Neuronal stem cell (in vitro differentiated cells): Measurements from ENCODE around the gene CDH12.
"Not testable (repeated sequence)": the region's sequence is repeated elsewhere in the genome, so short reads cannot be mapped to it uniquely, and the experiment has no call there.

Experiments used
- DNase-seq: peaks from one replicate; pipeline ENCODE4 v3.0.0-alpha.2; 2013; ENCODE audit warnings: low spot score
- H2AFZ ChIP-seq: one replicate; pipeline ENCODE4 v1.6.1; 2013; ENCODE audit warnings: mild to moderate bottlenecking, low read length, inconsistent platforms
- H2AK5ac ChIP-seq: 2 replicates; pipeline ENCODE4 v1.6.1; 2013; ENCODE audit warnings: low read depth, mild to moderate bottlenecking, inconsistent platforms, low read length, moderate library complexity, mixed read lengths
- H2BK120ac ChIP-seq: 2 replicates; pipeline ENCODE4 v1.6.1; 2013; ENCODE audit warnings: low read depth, mild to moderate bottlenecking, inconsistent platforms, low read length, moderate library complexity, mixed read lengths
- H2BK12ac ChIP-seq: one replicate; pipeline ENCODE4 v1.6.1; 2013; ENCODE audit warnings: low read length, inconsistent platforms
- H2BK15ac ChIP-seq: 2 replicates; pipeline ENCODE4 v1.6.1; 2013; ENCODE audit warnings: mild to moderate bottlenecking, low read length, inconsistent platforms, mixed read lengths
- H2BK5ac ChIP-seq: one replicate; pipeline ENCODE4 v1.6.1; 2013; ENCODE audit warnings: inconsistent platforms, mild to moderate bottlenecking, low read length, moderate library complexity
- H3K14ac ChIP-seq: one replicate; pipeline ENCODE4 v1.6.1; 2013; ENCODE audit warnings: low read length, inconsistent platforms
- H3K18ac ChIP-seq: 2 replicates; pipeline ENCODE4 v1.6.1; 2013; ENCODE audit warnings: low read length, inconsistent platforms
- H3K23ac ChIP-seq: 2 replicates; pipeline ENCODE4 v1.6.1; 2013; ENCODE audit warnings: low read depth, mild to moderate bottlenecking, mixed read lengths, low read length, inconsistent platforms; ENCODE audit not compliant: poor library complexity
- H3K27ac ChIP-seq: replicated peaks from 3 replicates; pipeline ENCODE4 v1.5.1; 2013; ENCODE audit warnings: low read length, inconsistent platforms
- H3K27me3 ChIP-seq, 3 experiments: 2 replicates each; pipeline ENCODE4 v1.6.1; 2013; ENCODE audit warnings: low read length in 3 of 3, mild to moderate bottlenecking in 2 of 3, inconsistent platforms in 1 of 3, low read depth in 1 of 3, mixed read lengths in 1 of 3, moderate library complexity in 1 of 3; ENCODE audit not compliant: control insufficient read depth in 3 of 3, insufficient read depth in 3 of 3
- H3K36me3 ChIP-seq, 2 donors: replicated peaks in 1 of 2; 2 replicates each; pipeline ENCODE4 v1.6.1; 2013; ENCODE audit warnings: low read length in 2 of 2; ENCODE audit not compliant: control insufficient read depth in 2 of 2, insufficient read depth in 2 of 2
- H3K4ac ChIP-seq: 2 replicates; pipeline ENCODE4 v1.6.1; 2013; ENCODE audit warnings: inconsistent platforms, mild to moderate bottlenecking, low read length, moderate library complexity
- H3K4me1 ChIP-seq, 2 donors: 1 replicate in 1 of 2; 2 replicates in 1 of 2; pipeline ENCODE4 v1.6.1; 2013; ENCODE audit warnings: low read length in 2 of 2, low read depth in 1 of 2; ENCODE audit not compliant: control insufficient read depth in 2 of 2, insufficient read depth in 1 of 2
- H3K4me2 ChIP-seq: one replicate; pipeline ENCODE4 v1.6.1; 2013; ENCODE audit warnings: mild to moderate bottlenecking, low read length, inconsistent platforms; ENCODE audit not compliant: insufficient read depth, poor library complexity, severe bottlenecking
- H3K4me3 ChIP-seq, 2 donors: 2 replicates each; pipeline ENCODE4 v1.5.1; 2013; ENCODE audit warnings: low read length in 2 of 2, mild to moderate bottlenecking in 2 of 2, inconsistent platforms in 1 of 2, moderate library complexity in 1 of 2
- H3K79me1 ChIP-seq: one replicate; pipeline ENCODE4 v1.6.1; 2013; ENCODE audit warnings: low read depth, mild to moderate bottlenecking, inconsistent platforms, low read length, moderate library complexity
- H3K9ac ChIP-seq: one replicate; pipeline ENCODE4 v1.6.1; 2013; ENCODE audit warnings: mild to moderate bottlenecking, low read depth, low read length, inconsistent platforms; ENCODE audit not compliant: poor library complexity
- H3K9me3 ChIP-seq, 2 donors: replicated peaks in 1 of 2; 2 replicates each; pipeline versions ENCODE3 to v1.6.1; 2013; ENCODE audit warnings: low read length in 2 of 2, mild to moderate bottlenecking in 2 of 2, inconsistent platforms in 1 of 2, low read depth in 1 of 2, mixed read lengths in 1 of 2, moderate library complexity in 1 of 2; ENCODE audit not compliant: control insufficient read depth in 2 of 2, insufficient read depth in 1 of 2
- H4K8ac ChIP-seq: one replicate; pipeline ENCODE4 v1.6.1; 2013; ENCODE audit warnings: low read depth, mild to moderate bottlenecking, inconsistent platforms, low read length, moderate library complexity
- H4K91ac ChIP-seq: one replicate; pipeline ENCODE4 v1.6.1; 2013; ENCODE audit warnings: low read length, low read depth, mild to moderate bottlenecking, inconsistent platforms; ENCODE audit not compliant: poor library complexity
- WGBS, 2 donors: extraction: QIAGEN DNeasy Blood & Tissue Kit; methylation state at CpG; one replicate each; pipeline ENCODE4 v1.1.7; 2013; ENCODE audit warnings: missing lambda C conversion rate in 2 of 2, mixed read lengths in 1 of 2; ENCODE audit not compliant: insufficient read length in 2 of 2, insufficient replicate concordance in 1 of 2; ENCODE audit errors: extremely low coverage in 2 of 2; 5-methylcytosine and 5-hydroxymethylcytosine counted together

The CDH12 gene

DNA sequence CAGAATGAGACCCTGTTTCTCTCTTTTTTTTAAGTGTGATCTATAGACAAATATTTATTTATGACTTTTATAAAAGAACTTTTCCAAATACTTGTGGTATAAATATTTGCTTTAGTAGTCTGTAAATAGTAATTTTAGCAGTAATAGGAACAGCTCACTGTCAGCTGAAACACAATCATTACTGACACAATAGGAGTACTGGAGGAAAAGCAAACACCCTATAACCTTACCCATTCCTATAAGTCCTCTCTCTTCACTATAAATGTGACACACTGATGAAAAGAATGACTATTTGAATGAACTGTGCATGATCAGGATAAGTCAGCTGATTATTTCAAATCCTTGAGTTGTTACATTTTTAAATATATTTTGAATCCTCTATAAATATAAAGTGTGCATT lies 72.4 kb downstream of the CDH12 start:
- no peak overlapping the region for H3K14ac ChIP-seq
- H3K4me1 ChIP-seq, result no peaks in the 10 kb centered on the region
- no peak overlapping the region for H3K4me3 ChIP-seq
- no peak overlapping the region for H2BK120ac ChIP-seq
- no peak overlapping the region for H3K4ac ChIP-seq
- H2AK5ac ChIP-seq, result no peak overlapping the region
- no peak overlapping the region for H3K18ac ChIP-seq
- no peak overlapping the region for H2BK15ac ChIP-seq
- no peak overlapping the region for H2AFZ ChIP-seq
- H3K27me3 ChIP-seq, result no peaks in the 10 kb centered on the region
- no peak overlapping the region for H3K27ac ChIP-seq
- H2BK5ac ChIP-seq, result no peak overlapping the region
- no peak overlapping the region for H4K8ac ChIP-seq
- H3K9ac ChIP-seq, result no peak overlapping the region
- H4K91ac ChIP-seq, result no peak overlapping the region
- H3K36me3 ChIP-seq, result no peaks in the 10 kb centered on the region
- no peak for DNase-seq
- no peak overlapping the region for H2BK12ac ChIP-seq
- no peaks in the 10 kb centered on the region for H3K79me1 ChIP-seq
- H3K9me3 ChIP-seq, result no peaks in the 10 kb centered on the region
- no peak overlapping the region for H3K4me2 ChIP-seq
- H3K23ac ChIP-seq, result no peak overlapping the region

- H3K4ac ChIP-seq, result no peak overlapping the region
- no peaks in the 10 kb centered on the region for H3K79me1 ChIP-seq
- H2BK12ac ChIP-seq, result no peak overlapping the region
- no peaks in the 10 kb centered on the region for H3K36me3 ChIP-seq
- H4K91ac ChIP-seq, result no peak overlapping the region
- no CpG with 5 or more reads among the region's 3 CpGs for WGBS, 2 donors
- H2AFZ ChIP-seq, result no peak overlapping the region
- no peak overlapping the region for H3K4me3 ChIP-seq
- no peak overlapping the region for H2AK5ac ChIP-seq
- H3K14ac ChIP-seq, result no peak overlapping the region
- no peak overlapping the region for H2BK5ac ChIP-seq
- no peak overlapping the region for H3K18ac ChIP-seq
- DNase-seq, result no peak
- H4K8ac ChIP-seq, result no peak overlapping the region
- no peak overlapping the region for H2BK120ac ChIP-seq
- H3K27ac ChIP-seq, result no peak overlapping the region
- no peak overlapping the region for H3K4me2 ChIP-seq
- no peak overlapping the region for H3K9ac ChIP-seq
- no peaks in the 10 kb centered on the region for H3K4me1 ChIP-seq
- no peaks in the 10 kb centered on the region for H3K9me3 ChIP-seq
- no peaks in the 10 kb centered on the region for H3K27me3 ChIP-seq
- H3K23ac ChIP-seq, result no peak overlapping the region
- no peak overlapping the region for H2BK15ac ChIP-seq
Measured at GRCh38 chr5:22779499-22779898, 73.6 kb downstream of the CDH12 start.

DNA sequence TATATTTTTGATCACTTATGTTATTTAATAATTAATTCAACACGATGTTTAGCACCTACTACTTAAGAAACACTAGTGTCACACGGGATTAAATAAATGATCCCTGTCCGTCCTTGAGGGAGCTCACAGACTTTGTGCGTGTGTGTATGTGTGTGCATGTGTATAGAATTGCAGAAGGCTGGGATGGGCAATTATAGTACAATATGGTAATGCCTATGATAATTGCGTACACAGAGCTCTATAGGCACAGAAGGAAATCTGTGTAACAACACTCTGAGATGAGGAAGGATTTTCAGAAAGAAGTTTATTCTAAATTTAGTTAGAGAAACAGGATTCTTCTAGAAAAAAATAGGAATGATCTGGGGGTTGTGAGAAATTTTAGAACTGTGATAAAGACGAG lies 76.9 kb downstream of the CDH12 start:
- Histone ChIP-seq H3K14ac (no peak overlapping the region), H3K23ac (no peak overlapping the region), H4K91ac (no peak overlapping the region), H3K79me1 (no peaks in the 10 kb centered on the region), H3K18ac (no peak overlapping the region), H3K36me3 (no peaks in the 10 kb centered on the region), H3K4me1 (no peaks in the 10 kb centered on the region), H3K9me3 (no peaks in the 10 kb centered on the region), H3K4me2 (no peak overlapping the region), H3K27ac (no peak overlapping the region), H2BK15ac (no peak overlapping the region), H2BK5ac (no peak overlapping the region), H2BK12ac (no peak overlapping the region), H4K8ac (no peak overlapping the region), H2AK5ac (no peak overlapping the region), H3K9ac (no peak overlapping the region), H3K27me3 (no peaks in the 10 kb centered on the region), H3K4ac (no peak overlapping the region), H2BK120ac (no peak overlapping the region), H3K4me3 (no peak overlapping the region), H2AFZ (no peak overlapping the region)
- DNase-seq, result no peak
- no CpG with 5 or more reads among the region's 6 CpGs for WGBS, 2 donors

DNA sequence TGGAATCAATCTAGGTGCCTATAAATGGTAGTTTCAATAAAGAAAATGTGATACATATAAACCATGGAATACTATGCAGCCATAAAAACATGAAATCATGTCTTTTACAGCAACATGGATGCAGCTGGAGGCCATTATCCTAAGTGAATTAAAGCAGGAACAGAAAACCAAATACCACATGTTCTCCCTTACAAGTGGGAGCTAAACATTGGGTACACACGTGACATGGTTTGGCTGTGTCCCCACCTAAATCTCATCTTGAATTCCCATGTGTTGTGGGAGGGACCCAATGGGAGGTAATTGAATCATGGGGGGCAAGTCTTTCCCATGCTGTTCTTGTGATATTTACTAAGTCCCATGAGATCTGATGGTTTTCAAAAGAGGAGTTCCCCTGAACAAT lies 78.9 kb downstream of the CDH12 start:
- no CpG with 5 or more reads among the region's 1 CpG for WGBS, 2 donors

More for the DNA sequence above, 78.9 kb downstream of the CDH12 start:
- not testable (repeated sequence) for H3K4me1 ChIP-seq, H3K23ac ChIP-seq, H3K4me2 ChIP-seq, H3K4me3 ChIP-seq, H3K4ac ChIP-seq, H3K18ac ChIP-seq, H2BK15ac ChIP-seq, H2BK12ac ChIP-seq, H2AFZ ChIP-seq, H4K91ac ChIP-seq, DNase-seq, H3K14ac ChIP-seq, H4K8ac ChIP-seq, H3K27me3 ChIP-seq, H3K9me3 ChIP-seq, H2BK120ac ChIP-seq, H2BK5ac ChIP-seq, H3K27ac ChIP-seq, H3K36me3 ChIP-seq, H3K79me1 ChIP-seq, H2AK5ac ChIP-seq, H3K9ac ChIP-seq
